ENCODE data around the gene CACNG3.
A peak's percentile ranks its signal among the peaks of the same experiment; 100 is the strongest.

CACNG3 gene

GRCh38 chr16:24255456-24256371, at the start of gene CACNG3:
Gene CACNG3 (plus strand): TSS chr16:24256335. CDS start chr16:24256755, 420 bp downstream.
- peak; percentile 14 for DNase-seq (ENCODE audit: low read depth)
- TF ChIP-seq CTCF (IDR thresholded peaks at IDR 0.05; ENCODE audit: control insufficient read depth, extremely low read depth, insufficient read depth): no peak

GRCh38 chr16:24206926-24207325, 49.2 kb upstream of the CACNG3 start:
- no peak for DNase-seq (ENCODE audit: low read depth)
- no peak for TF ChIP-seq CTCF (IDR thresholded peaks at IDR 0.05; ENCODE audit: control insufficient read depth, extremely low read depth, insufficient read depth)
- no peak overlapping the region for H3K4me3 ChIP-seq (ENCODE audit: low read depth, low read length)

More at GRCh38 chr16:24255456-24256371, at the start of gene CACNG3:
- H3K4me3 ChIP-seq (ENCODE audit: low read depth, low read length): no peak within 1 kb of the TSS

- no peak overlapping the region for H3K4me3 ChIP-seq (ENCODE audit: low read depth, low read length)
- no peak for DNase-seq (ENCODE audit: low read depth)
- no peak for TF ChIP-seq CTCF (IDR thresholded peaks at IDR 0.05; ENCODE audit: control insufficient read depth, extremely low read depth, insufficient read depth)
Observed at GRCh38 chr16:24208710-24209109, 47.4 kb upstream of the CACNG3 start.

- H3K4me3 ChIP-seq (ENCODE audit: low read depth, low read length): no peak overlapping the region
- TF ChIP-seq CTCF (IDR thresholded peaks at IDR 0.05; ENCODE audit: control insufficient read depth, extremely low read depth, insufficient read depth): no peak
- DNase-seq (ENCODE audit: low read depth): no peak
Observed at GRCh38 chr16:24214992-24215391, 41.1 kb upstream of the CACNG3 start.

GRCh38 chr16:24216961-24217360, 39.2 kb upstream of the CACNG3 start:
- DNase-seq (ENCODE audit: low read depth): no peak
- TF ChIP-seq CTCF (IDR thresholded peaks at IDR 0.05; ENCODE audit: control insufficient read depth, extremely low read depth, insufficient read depth): no peak
- no peak overlapping the region for H3K4me3 ChIP-seq (ENCODE audit: low read depth, low read length)

GRCh38 chr16:24217461-24217860, 38.7 kb upstream of the CACNG3 start:
- DNase-seq (ENCODE audit: low read depth): no peak
- no peak for TF ChIP-seq CTCF (IDR thresholded peaks at IDR 0.05; ENCODE audit: control insufficient read depth, extremely low read depth, insufficient read depth)
- no peak overlapping the region for H3K4me3 ChIP-seq (ENCODE audit: low read depth, low read length)
